Endothelial cell of umbilical vein (primary cell): ENCODE results near the gene UPP1. TPM values are rescaled to one million over a fixed set of nuclear protein-coding genes. Genes with fewer than 3 reads are reported as not detected.

Experiments used
- BruUV-seq: library from RNA; stranded (reverse); fragments of 400-500 nt; replicated peaks from 2 replicates; lab custom pipeline; 2021; lab: Mats Ljungman, UMichigan
- CTCF ChIA-PET: fragments of 300-600, 350-600 bp; sonication (Branson Sonifier 250); formaldehyde crosslinking; loops from one replicate; lab custom pipeline; 2021; ENCODE audit warnings: antibody characterized with exemption, inconsistent platforms; lab: Charles Lee
- POLR2A ChIA-PET: fragments of 300-600, 350-600 bp; sonication (Branson Sonifier 250); formaldehyde crosslinking; loops from one replicate; lab custom pipeline; 2021; ENCODE audit warnings: antibody characterized with exemption, inconsistent platforms; lab: Charles Lee
- DNase-seq: peaks from one replicate; pipeline ENCODE4 v3.0.0-alpha.2; 2011; ENCODE audit warnings: low read depth, low spot score
- FAIRE-seq: peaks from 2 replicates; lab custom pipeline; 2011; peaks lifted over from hg19 to GRCh38; lab: Jason Lieb, UNC
- H2AFZ ChIP-seq: 2 replicates; pipeline ENCODE4 v1.6.0; 2012; ENCODE audit warnings: low read depth, low read length, control low read depth, inconsistent platforms
- H3K27ac ChIP-seq: 2 replicates; pipeline ENCODE4 v1.5.1; 2011; ENCODE audit warnings: low read depth, mild to moderate bottlenecking, control low read depth, low read length, moderate library complexity; ENCODE audit not compliant: insufficient read depth
- H3K27me3 ChIP-seq, 2 experiments: 2 replicates each; pipeline versions ENCODE4 v1.6.0 to v1.6.1; 2011; ENCODE audit warnings: low read length in 2 of 2, mixed read lengths in 1 of 2; ENCODE audit not compliant: control insufficient read depth in 2 of 2, insufficient read depth in 2 of 2
- H3K36me3 ChIP-seq, 2 experiments: 2 replicates in 1 of 2; 3 replicates in 1 of 2; pipeline ENCODE4 v1.5.1; 2011; ENCODE audit warnings: low read length in 2 of 2, mild to moderate bottlenecking in 1 of 2, moderate library complexity in 1 of 2; ENCODE audit not compliant: control insufficient read depth in 2 of 2, insufficient read depth in 2 of 2; ENCODE audit errors: extremely low read depth in 1 of 2
- H3K4me1 ChIP-seq: 3 replicates; pipeline ENCODE4 v1.5.1; 2011; ENCODE audit warnings: mild to moderate bottlenecking, low read length; ENCODE audit not compliant: control insufficient read depth, insufficient read depth; ENCODE audit errors: extremely low read depth
- H3K4me2 ChIP-seq: 2 replicates; pipeline ENCODE4 v1.6.1; 2011; ENCODE audit warnings: low read length, control low read depth, mixed read lengths; ENCODE audit not compliant: insufficient read depth
- H3K4me3 ChIP-seq, 3 experiments: fragments of 200-600 bp in 1 of 3; sonication (generic), shearing (Covaris generic) in 1 of 3; replicated peaks in 1 of 3; 2 replicates each; pipeline ENCODE4 v1.5.1; 2011 to 2016; ENCODE audit warnings: control low read depth in 3 of 3, low read length in 3 of 3, mild to moderate bottlenecking in 2 of 3, inconsistent platforms in 1 of 3, low read depth in 1 of 3, moderate library complexity in 1 of 3; ENCODE audit not compliant: insufficient read depth in 1 of 3
- H3K79me2 ChIP-seq: 2 replicates; pipeline ENCODE4 v1.6.0; 2012; ENCODE audit warnings: low read length, inconsistent platforms; ENCODE audit not compliant: control insufficient read depth, insufficient read depth
- H3K9ac ChIP-seq: replicated peaks from 2 replicates; pipeline ENCODE3; 2011; ENCODE audit warnings: low read length, control low read depth; ENCODE audit not compliant: insufficient read depth; ENCODE audit errors: extremely low read depth
- H3K9me1 ChIP-seq: replicated peaks from 3 replicates; pipeline ENCODE4 v1.6.0; 2011; ENCODE audit warnings: mild to moderate bottlenecking, low read length; ENCODE audit not compliant: control insufficient read depth, insufficient read depth; ENCODE audit errors: extremely low read depth
- H3K9me3 ChIP-seq: replicated peaks from 2 replicates; pipeline ENCODE4 v1.5.1; 2012; ENCODE audit warnings: low read length, inconsistent platforms; ENCODE audit not compliant: control insufficient read depth, insufficient read depth
- H4K20me1 ChIP-seq: replicated peaks from 2 replicates; pipeline ENCODE3; 2011; ENCODE audit warnings: mild to moderate bottlenecking, low read length; ENCODE audit not compliant: control insufficient read depth, insufficient read depth; ENCODE audit errors: extremely low read depth
- CTCF ChIP-seq, 2 donors: IDR thresholded peaks; 1 replicate in 1 of 2; 2 replicates in 1 of 2; pipeline ENCODE4 v1.5.1; 2011; ENCODE audit warnings: low read length in 2 of 2, mild to moderate bottlenecking in 2 of 2, moderate library complexity in 2 of 2, control low read depth in 1 of 2, inconsistent platforms in 1 of 2, low read depth in 1 of 2; ENCODE audit not compliant: insufficient read depth in 1 of 2; ENCODE audit errors: extremely low read depth in 1 of 2
- EZH2 ChIP-seq: IDR thresholded peaks from 2 replicates; pipeline ENCODE4 v1.6.1; 2012; ENCODE audit warnings: borderline replicate concordance, low read depth, mild to moderate bottlenecking, moderate library complexity, low read length, inconsistent platforms; ENCODE audit not compliant: severe bottlenecking
- FOS ChIP-seq: IDR thresholded peaks from 2 replicates; pipeline ENCODE4 v1.6.1; 2011; ENCODE audit warnings: mild to moderate bottlenecking, low read length, moderate library complexity, borderline replicate concordance; ENCODE audit not compliant: insufficient read depth
- GATA2 ChIP-seq: IDR thresholded peaks from 2 replicates; pipeline ENCODE4 v1.7.0; 2011; ENCODE audit warnings: low read depth, mild to moderate bottlenecking, moderate library complexity, mixed read lengths, low read length; ENCODE audit not compliant: insufficient read length, insufficient read depth
- JUN ChIP-seq: IDR thresholded peaks from 2 replicates; pipeline ENCODE4 v1.6.1; 2011; ENCODE audit warnings: borderline replicate concordance, low read depth; ENCODE audit not compliant: insufficient read length, insufficient read depth
- MAX ChIP-seq: IDR thresholded peaks from 2 replicates; pipeline ENCODE4 v1.6.1; 2011; ENCODE audit not compliant: insufficient read depth, insufficient read length
- MYC ChIP-seq: IDR thresholded peaks from one replicate; pipeline ENCODE4 v1.6.1; 2011; ENCODE audit warnings: mild to moderate bottlenecking, low read depth, low read length
- POLR2A ChIP-seq: IDR thresholded peaks from 2 replicates; pipeline ENCODE4 v1.6.1; 2012; ENCODE audit warnings: low read depth, mild to moderate bottlenecking, control low read depth, low read length
- POLR2AphosphoS5 ChIP-seq: IDR thresholded peaks from 2 replicates; pipeline ENCODE4 v1.6.1; 2012; ENCODE audit warnings: low read depth, mild to moderate bottlenecking, control low read depth, low read length, moderate library complexity; ENCODE audit not compliant: insufficient read depth
- dilution Hi-C: fragments of 300-500 bp; cut with MboI; formaldehyde crosslinking; loops from one replicate; pipeline ENCODE4 v1.15.0; 2019; ENCODE audit warnings: low sequenced_read_pairs; ENCODE audit not compliant: extremely low pct_ligation_motif_present
- intact Hi-C: fragments of 100-400 bp; cut with micrococcal nuclease; formaldehyde crosslinking; loops from one replicate; pipeline ENCODE4 v1.10.0; 2022
- polyA plus RNA-seq, 4 experiments: library from polyadenylated mRNA; depleted of rRNA in 3 of 4; stranded (reverse) in 3 of 4; unstranded in 1 of 4; fragments of >200 nt; gene quantifications; 2 replicates each; pipeline versions ENCODE4 v1.2.1 to v1.2.3, GENCODE V29; 2011 to 2012; ENCODE audit warnings: missing spikeins in 1 of 4
- total RNA-seq: library from RNA; stranded (reverse); gene quantifications from 2 replicates; pipeline ENCODE4 v1.2.3, GENCODE V29; 2021

UPP1 gene
- total and polyA plus RNA-seq, 2 donors (not counting 3 experiments of a cell fraction or from before 2014, with no cell fraction given): 60.7 to 66.0 TPM

GRCh38 chr7:48108959-48109847, 20.1 kb downstream of the UPP1 start:
- intact Hi-C loops (no loop called here), dilution Hi-C loops (no loop called here)
- BruUV-seq: no TSS peak
- Histone ChIP-seq H3K4me1 (no peaks in the 10 kb centered on the region), H3K9me1 (no peaks in the 10 kb centered on the region), H3K9ac (no peak overlapping the region), H3K27me3 (no peaks in the 10 kb centered on the region), H3K36me3 (peaks cover 14 to 33% of the 10 kb centered on the region in 2 experiments), H3K9me3 (no peaks in the 10 kb centered on the region), H3K4me3 (no peak overlapping the region), H2AFZ (no peak overlapping the region), H3K4me2 (no peak overlapping the region), H3K79me2 (no peaks in the 10 kb centered on the region), H4K20me1 (no peaks in the 10 kb centered on the region), H3K27ac (no peak overlapping the region)
- POLR2A ChIA-PET: no interaction called here
- FAIRE-seq (no peak), DNase-seq (no peak)
- TF ChIP-seq FOS (no peak), EZH2 (no peak), CTCF (IDR thresholded peaks at IDR 0.05; ENCODE audit: extremely low read depth in 1 of 2, insufficient read depth in 1 of 2, low read depth in 1 of 2, low read length in 2 of 2) (no peak), MYC (no peak), POLR2A (no peak), POLR2AphosphoS5 (no peak), JUN (no peak), MAX (no peak), GATA2 (no peak)
- CTCF ChIA-PET: interaction anchor here (0.6 to 6.4 kb wide), 33 partner anchors 7 to 843 kb away, joined by 3 to 149 read pairs (median 6); partner anchors contain the start of gene C7orf57
